ENCODE results near the gene PPFIA2.
A peak's percentile ranks its signal among the peaks of the same experiment; 100 is the strongest.

The PPFIA2 gene

GRCh38 chr12:81633127-81633526, 126.0 kb downstream of the PPFIA2 start:
- no peak overlapping the region for H3K4me3 ChIP-seq (ENCODE audit: low read depth, low read length)
- no peak for TF ChIP-seq CTCF (IDR thresholded peaks at IDR 0.05; ENCODE audit: control insufficient read depth, extremely low read depth, insufficient read depth)
- no peak for DNase-seq (ENCODE audit: low read depth)

- DNase-seq (ENCODE audit: low read depth) = peak; percentile 77
- no peak overlapping the region for H3K4me3 ChIP-seq (ENCODE audit: low read depth, low read length)
- TF ChIP-seq CTCF (IDR thresholded peaks at IDR 0.05; ENCODE audit: control insufficient read depth, extremely low read depth, insufficient read depth) = peak; percentile 51
Measured at GRCh38 chr12:81627336-81628189, 131.6 kb downstream of the PPFIA2 start.

- no peak overlapping the region for H3K4me3 ChIP-seq (ENCODE audit: low read depth, low read length)
- peak; percentile 80 for DNase-seq (ENCODE audit: low read depth)
- no peak for TF ChIP-seq CTCF (IDR thresholded peaks at IDR 0.05; ENCODE audit: control insufficient read depth, extremely low read depth, insufficient read depth)
Measured at GRCh38 chr12:81626406-81626805, 132.7 kb downstream of the PPFIA2 start.

GRCh38 chr12:81617915-81618314, 141.2 kb downstream of the PPFIA2 start:
- DNase-seq (ENCODE audit: low read depth) = no peak
- TF ChIP-seq CTCF (IDR thresholded peaks at IDR 0.05; ENCODE audit: control insufficient read depth, extremely low read depth, insufficient read depth) = no peak
- H3K4me3 ChIP-seq (ENCODE audit: low read depth, low read length) = no peak overlapping the region

- DNase-seq (ENCODE audit: low read depth) = no peak
- no peak overlapping the region for H3K4me3 ChIP-seq (ENCODE audit: low read depth, low read length)
- TF ChIP-seq CTCF (IDR thresholded peaks at IDR 0.05; ENCODE audit: control insufficient read depth, extremely low read depth, insufficient read depth) = no peak
Measured at GRCh38 chr12:81615026-81615588, 144.0 kb downstream of the PPFIA2 start.

GRCh38 chr12:81610955-81611889, 147.9 kb downstream of the PPFIA2 start:
- no peak overlapping the region for H3K4me3 ChIP-seq (ENCODE audit: low read depth, low read length)
- TF ChIP-seq CTCF (IDR thresholded peaks at IDR 0.05; ENCODE audit: control insufficient read depth, extremely low read depth, insufficient read depth) = peak; percentile 56
- no peak for DNase-seq (ENCODE audit: low read depth)

Data from LNCaP clone FGC (cell line).